HCT116 (cell line): ENCODE data around the gene MAPK10. TPM values are rescaled to one million over a fixed set of nuclear protein-coding genes. Genes with fewer than 3 reads are reported as not detected.

Experiments
- ATAC-seq: fragments of 200-7000 bp; cut with Tn5 transposase; 2 replicates; pipeline ENCODE4 v1.9.1; 2020; ENCODE audit warnings: mild to moderate bottlenecking, moderate library complexity
- BruUV-seq: library from RNA; stranded (reverse); fragments of 400-500 nt; replicated peaks from 2 replicates; lab custom pipeline; 2021; lab: Mats Ljungman, UMichigan
- CTCF ChIA-PET: fragments of 300-600 bp; sonication (Branson Sonifier 250); formaldehyde crosslinking; loops from one replicate; lab custom pipeline; 2021; ENCODE audit warnings: antibody characterized with exemption; lab: Charles Lee
- POLR2A ChIA-PET: fragments of 300-600, 350-600 bp; sonication (Branson Sonifier 250); formaldehyde crosslinking; loops from one replicate; lab custom pipeline; 2021; ENCODE audit warnings: antibody characterized with exemption; lab: Charles Lee
- RAD21 ChIA-PET, 2 experiments: fragments of 300-600 bp; sonication (Branson Sonifier 250); formaldehyde crosslinking; loops; one replicate each; lab custom pipeline; 2023; ENCODE audit warnings: low total read pairs in 2 of 2; ENCODE audit not compliant: uncharacterized antibody in 2 of 2, unreplicated experiment in 2 of 2, low non-redundant PET in 1 of 2; lab: Charles Lee
- DNase-seq: peaks from one replicate; pipeline ENCODE4 v3.0.0-alpha.2; 2010; ENCODE audit warnings: low read depth, low spot score
- H2AFZ ChIP-seq: fragments of 200-600 bp; shearing (Covaris generic), sonication (generic); 2 replicates; pipeline ENCODE4 v1.6.1; 2017; ENCODE audit warnings: low read depth, mixed run types, mixed read lengths, antibody characterized with exemption, low read length; ENCODE audit not compliant: poor library complexity, severe bottlenecking
- H3K27ac ChIP-seq: 2 replicates; pipeline ENCODE4 v1.5.1; 2012; ENCODE audit warnings: low read depth, low read length
- H3K27me3 ChIP-seq: fragments of 200-600 bp; sonication (generic); 2 replicates; pipeline ENCODE4 v1.6.1; 2016; ENCODE audit warnings: mixed run types, low read length, mixed read lengths; ENCODE audit not compliant: insufficient read depth
- H3K36me3 ChIP-seq, 2 experiments: fragments of 200-500 bp in 1 of 2; fragments of 200-600 bp in 1 of 2; sonication (Bioruptor generic) in 1 of 2; sonication (generic) in 1 of 2; 2 replicates each; pipeline versions ENCODE4 v1.5.1 to v1.6.1; 2014 to 2016; ENCODE audit warnings: low read length in 2 of 2, inconsistent platforms in 1 of 2, mixed read lengths in 1 of 2, mixed run types in 1 of 2; ENCODE audit not compliant: insufficient read depth in 2 of 2, control insufficient read depth in 1 of 2
- H3K4me1 ChIP-seq, 2 experiments: fragments of 200-600 bp in 1 of 2; sonication (generic) in 1 of 2; 2 replicates each; pipeline versions ENCODE4 v1.5.1 to v1.6.1; 2012 to 2017; ENCODE audit warnings: low read length in 2 of 2, inconsistent platforms in 1 of 2, mild to moderate bottlenecking in 1 of 2, mixed read lengths in 1 of 2, mixed run types in 1 of 2, moderate library complexity in 1 of 2; ENCODE audit not compliant: insufficient read depth in 2 of 2, control insufficient read depth in 1 of 2
- H3K4me2 ChIP-seq: fragments of 200-600 bp; sonication (generic); 2 replicates; pipeline ENCODE4 v1.6.1; 2017; ENCODE audit warnings: mixed run types, low read length, mixed read lengths
- H3K4me3 ChIP-seq, 2 experiments: fragments of 200-600 bp in 1 of 2; sonication (generic) in 1 of 2; replicated peaks in 1 of 2; 2 replicates each; pipeline ENCODE4 v1.5.1; 2011 to 2016; ENCODE audit warnings: low read length in 2 of 2, control low read depth in 1 of 2, low read depth in 1 of 2, mild to moderate bottlenecking in 1 of 2, mixed read lengths in 1 of 2, mixed run types in 1 of 2
- H3K79me2 ChIP-seq: fragments of 200-600 bp; sonication (generic); 2 replicates; pipeline ENCODE4 v1.6.1; 2017; ENCODE audit warnings: mild to moderate bottlenecking, mixed run types, low read length, moderate library complexity, mixed read lengths; ENCODE audit not compliant: insufficient read depth
- H3K9ac ChIP-seq: fragments of 200-600 bp; sonication (generic); 2 replicates; pipeline ENCODE4 v1.6.1; 2016; ENCODE audit warnings: low read length, mixed read lengths
- H3K9me2 ChIP-seq: fragments of 200-600 bp; sonication (generic), shearing (Covaris generic); 2 replicates; pipeline ENCODE4 v1.6.1; 2017; ENCODE audit warnings: mixed run types, mild to moderate bottlenecking, moderate library complexity; ENCODE audit not compliant: insufficient read depth
- H3K9me3 ChIP-seq, 2 experiments: fragments of 200-500 bp in 1 of 2; fragments of 200-600 bp in 1 of 2; sonication (Bioruptor generic) in 1 of 2; sonication (generic) in 1 of 2; 2 replicates each; pipeline ENCODE4 v1.6.1; 2014 to 2017; ENCODE audit warnings: low read length in 2 of 2, mixed read lengths in 2 of 2, inconsistent platforms in 1 of 2, low read depth in 1 of 2, mild to moderate bottlenecking in 1 of 2, mixed run types in 1 of 2, moderate library complexity in 1 of 2; ENCODE audit not compliant: control insufficient read depth in 1 of 2, insufficient read depth in 1 of 2
- H4K20me1 ChIP-seq: fragments of 200-600 bp; sonication (generic), shearing (Covaris generic); 2 replicates; pipeline ENCODE4 v1.6.1; 2017; ENCODE audit warnings: mixed run types, mild to moderate bottlenecking, moderate library complexity; ENCODE audit not compliant: insufficient read depth
- CBX3 ChIP-seq: IDR thresholded peaks from 2 replicates; pipeline ENCODE4 v1.6.1; 2012; ENCODE audit warnings: low read depth
- EZH2phosphoT487 ChIP-seq: fragments of 200-600 bp; IDR thresholded peaks from 2 replicates; pipeline ENCODE4 v1.6.1; 2018; ENCODE audit warnings: antibody characterized with exemption, borderline replicate concordance
- POLR2A ChIP-seq: IDR thresholded peaks from 2 replicates; pipeline ENCODE4 v1.7.0; 2011; ENCODE audit warnings: borderline replicate concordance; ENCODE audit not compliant: insufficient read depth, insufficient read length; ENCODE audit errors: extremely low read depth
- POLR2AphosphoS5 ChIP-seq: IDR thresholded peaks from 2 replicates; pipeline ENCODE4 v1.6.1; 2011; ENCODE audit warnings: mild to moderate bottlenecking, low read depth, low read length, moderate library complexity
- TCF7L2 ChIP-seq: IDR thresholded peaks from 2 replicates; pipeline ENCODE4 v1.7.0; 2011; ENCODE audit warnings: borderline replicate concordance, inconsistent platforms; ENCODE audit not compliant: insufficient read depth, insufficient read length; ENCODE audit errors: extremely low read depth
- YY1 ChIP-seq: IDR thresholded peaks from 2 replicates; pipeline ENCODE4 v1.6.1; 2011; ENCODE audit warnings: low read length, low read depth, moderate library complexity, mild to moderate bottlenecking; ENCODE audit not compliant: insufficient replicate concordance; ENCODE audit errors: extremely low read depth
- intact Hi-C: fragments of 100-400 bp; cut with micrococcal nuclease; formaldehyde crosslinking; loops from 2 replicates; pipeline ENCODE4 v1.10.0; 2022
- total RNA-seq: library from RNA; stranded (reverse); gene quantifications from one replicate; pipeline ENCODE4 v1.2.1, GENCODE V29; 2021; ENCODE audit not compliant: unreplicated experiment
- TF ChIP-seq, protein P1 (sequence below), 3 experiments: fragments of 200-600 bp in 1 of 3; sonication (generic) in 1 of 3; IDR thresholded peaks in 2 of 3; conservative IDR thresholded peaks in 1 of 3; 2 replicates each; pipeline ENCODE4 v1.5.1; 2012 to 2017; ENCODE audit warnings: low read depth in 2 of 3, low read length in 2 of 3, antibody characterized with exemption in 1 of 3, borderline replicate concordance in 1 of 3, control low read depth in 1 of 3, mild to moderate bottlenecking in 1 of 3, mixed read lengths in 1 of 3, mixed run types in 1 of 3, moderate library complexity in 1 of 3; ENCODE audit not compliant: insufficient read depth in 1 of 3
- TF ChIP-seq, protein P2 (sequence below): IDR thresholded peaks from 2 replicates; pipeline ENCODE4 v1.6.1; 2012
- TF ChIP-seq, protein P3 (sequence below): IDR thresholded peaks from 2 replicates; pipeline ENCODE4 v1.6.1; 2011; ENCODE audit warnings: mild to moderate bottlenecking, low read length, moderate library complexity; ENCODE audit not compliant: insufficient replicate concordance; ENCODE audit errors: extremely low read depth
- TF ChIP-seq, protein P4 (sequence below): IDR thresholded peaks from 2 replicates; pipeline ENCODE4 v1.6.1; 2012; ENCODE audit warnings: low read depth

MAPK10 gene
- total RNA-seq, 1 experiment from 2014 or later = 0.52 TPM

DNA sequence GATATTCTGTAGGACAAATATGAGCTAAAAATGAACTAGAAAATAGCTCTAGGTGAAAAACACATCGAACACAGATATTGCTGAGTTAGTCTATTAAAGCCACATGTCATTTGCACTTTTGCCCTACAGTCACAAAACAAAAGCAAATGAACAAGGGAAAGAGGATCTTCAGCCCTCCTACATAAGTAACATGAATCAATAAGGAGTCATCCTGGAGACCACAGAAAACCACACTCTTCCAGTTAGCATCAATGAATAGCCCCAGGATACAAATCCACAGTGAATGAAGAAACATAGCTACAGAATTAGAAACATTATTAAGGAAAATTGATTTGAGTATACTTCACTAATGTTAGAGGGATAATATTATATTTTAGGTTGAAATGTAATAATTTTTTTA lies 311.4 kb downstream of the MAPK10 start (continued):
- TF ChIP-seq, protein P1, sequence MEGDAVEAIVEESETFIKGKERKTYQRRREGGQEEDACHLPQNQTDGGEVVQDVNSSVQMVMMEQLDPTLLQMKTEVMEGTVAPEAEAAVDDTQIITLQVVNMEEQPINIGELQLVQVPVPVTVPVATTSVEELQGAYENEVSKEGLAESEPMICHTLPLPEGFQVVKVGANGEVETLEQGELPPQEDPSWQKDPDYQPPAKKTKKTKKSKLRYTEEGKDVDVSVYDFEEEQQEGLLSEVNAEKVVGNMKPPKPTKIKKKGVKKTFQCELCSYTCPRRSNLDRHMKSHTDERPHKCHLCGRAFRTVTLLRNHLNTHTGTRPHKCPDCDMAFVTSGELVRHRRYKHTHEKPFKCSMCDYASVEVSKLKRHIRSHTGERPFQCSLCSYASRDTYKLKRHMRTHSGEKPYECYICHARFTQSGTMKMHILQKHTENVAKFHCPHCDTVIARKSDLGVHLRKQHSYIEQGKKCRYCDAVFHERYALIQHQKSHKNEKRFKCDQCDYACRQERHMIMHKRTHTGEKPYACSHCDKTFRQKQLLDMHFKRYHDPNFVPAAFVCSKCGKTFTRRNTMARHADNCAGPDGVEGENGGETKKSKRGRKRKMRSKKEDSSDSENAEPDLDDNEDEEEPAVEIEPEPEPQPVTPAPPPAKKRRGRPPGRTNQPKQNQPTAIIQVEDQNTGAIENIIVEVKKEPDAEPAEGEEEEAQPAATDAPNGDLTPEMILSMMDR (IDR thresholded peaks at IDR 0.05 in 2 of 3, conservative IDR thresholded peaks at IDR 0.05 in 1 of 3; ENCODE audit: borderline replicate concordance in 1 of 3, insufficient read depth in 1 of 3, low read depth in 2 of 3, low read length in 2 of 3) = no peak
- TF ChIP-seq, protein P2, sequence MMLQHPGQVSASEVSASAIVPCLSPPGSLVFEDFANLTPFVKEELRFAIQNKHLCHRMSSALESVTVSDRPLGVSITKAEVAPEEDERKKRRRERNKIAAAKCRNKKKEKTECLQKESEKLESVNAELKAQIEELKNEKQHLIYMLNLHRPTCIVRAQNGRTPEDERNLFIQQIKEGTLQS = no peak
- TF ChIP-seq TCF7L2 (no peak), CBX3 (no peak)
- TF ChIP-seq, protein P3, sequence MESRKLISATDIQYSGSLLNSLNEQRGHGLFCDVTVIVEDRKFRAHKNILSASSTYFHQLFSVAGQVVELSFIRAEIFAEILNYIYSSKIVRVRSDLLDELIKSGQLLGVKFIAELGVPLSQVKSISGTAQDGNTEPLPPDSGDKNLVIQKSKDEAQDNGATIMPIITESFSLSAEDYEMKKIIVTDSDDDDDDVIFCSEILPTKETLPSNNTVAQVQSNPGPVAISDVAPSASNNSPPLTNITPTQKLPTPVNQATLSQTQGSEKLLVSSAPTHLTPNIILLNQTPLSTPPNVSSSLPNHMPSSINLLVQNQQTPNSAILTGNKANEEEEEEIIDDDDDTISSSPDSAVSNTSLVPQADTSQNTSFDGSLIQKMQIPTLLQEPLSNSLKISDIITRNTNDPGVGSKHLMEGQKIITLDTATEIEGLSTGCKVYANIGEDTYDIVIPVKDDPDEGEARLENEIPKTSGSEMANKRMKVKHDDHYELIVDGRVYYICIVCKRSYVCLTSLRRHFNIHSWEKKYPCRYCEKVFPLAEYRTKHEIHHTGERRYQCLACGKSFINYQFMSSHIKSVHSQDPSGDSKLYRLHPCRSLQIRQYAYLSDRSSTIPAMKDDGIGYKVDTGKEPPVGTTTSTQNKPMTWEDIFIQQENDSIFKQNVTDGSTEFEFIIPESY = no peak

DNA sequence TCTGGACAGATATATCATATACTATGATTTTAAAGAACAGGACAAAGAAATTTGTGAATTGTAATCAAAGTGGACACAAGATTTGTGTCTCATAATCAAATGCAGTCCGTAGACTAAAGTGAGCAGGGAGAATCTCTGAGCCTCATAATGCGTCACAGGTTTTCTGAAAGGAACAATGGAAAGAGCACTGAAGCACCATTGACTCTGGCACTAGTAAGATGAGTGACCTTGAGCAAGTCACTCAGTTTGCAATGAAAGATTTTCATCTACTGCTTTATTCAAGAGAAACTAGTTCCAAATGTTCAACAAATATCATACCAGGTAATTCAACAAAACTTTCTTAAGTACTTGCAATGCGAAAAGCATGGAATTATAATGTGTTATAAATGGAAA lies 315.3 kb downstream of the MAPK10 start:
- intact Hi-C loops = loop anchor here (1.0 to 10.0 kb wide), 3 partner anchors 248 to 960 kb away; no protein-coding TSS in a partner anchor
- CTCF ChIA-PET = interaction anchor here (1.0 to 6.5 kb wide), 6 partner anchors 10 to 960 kb away, joined by 3 to 61 read pairs (median 4); no protein-coding TSS in a partner anchor
- Histone ChIP-seq H3K9me2 (no peaks in the 10 kb centered on the region), H3K4me3 (no peak overlapping the region), H4K20me1 (no peaks in the 10 kb centered on the region), H3K79me2 (no peaks in the 10 kb centered on the region), H3K27me3 (no peaks in the 10 kb centered on the region), H3K36me3 (no peaks in the 10 kb centered on the region), H3K9me3 (no peaks in the 10 kb centered on the region), H3K27ac (no peak overlapping the region), H3K4me1 (peaks cover 0 to 4% of the 10 kb centered on the region in 2 experiments; a peak in 1 of 4 replicates), H3K9ac (no peak overlapping the region), H2AFZ (no peak overlapping the region), H3K4me2 (no peak overlapping the region)
- RAD21 ChIA-PET = interaction anchor here in 1 of 2 experiments (4.4 kb wide), 1 partner anchor 248 kb away, joined by 17 read pairs; no protein-coding TSS in a partner anchor
- no TSS peak for BruUV-seq
- TF ChIP-seq, protein P4, sequence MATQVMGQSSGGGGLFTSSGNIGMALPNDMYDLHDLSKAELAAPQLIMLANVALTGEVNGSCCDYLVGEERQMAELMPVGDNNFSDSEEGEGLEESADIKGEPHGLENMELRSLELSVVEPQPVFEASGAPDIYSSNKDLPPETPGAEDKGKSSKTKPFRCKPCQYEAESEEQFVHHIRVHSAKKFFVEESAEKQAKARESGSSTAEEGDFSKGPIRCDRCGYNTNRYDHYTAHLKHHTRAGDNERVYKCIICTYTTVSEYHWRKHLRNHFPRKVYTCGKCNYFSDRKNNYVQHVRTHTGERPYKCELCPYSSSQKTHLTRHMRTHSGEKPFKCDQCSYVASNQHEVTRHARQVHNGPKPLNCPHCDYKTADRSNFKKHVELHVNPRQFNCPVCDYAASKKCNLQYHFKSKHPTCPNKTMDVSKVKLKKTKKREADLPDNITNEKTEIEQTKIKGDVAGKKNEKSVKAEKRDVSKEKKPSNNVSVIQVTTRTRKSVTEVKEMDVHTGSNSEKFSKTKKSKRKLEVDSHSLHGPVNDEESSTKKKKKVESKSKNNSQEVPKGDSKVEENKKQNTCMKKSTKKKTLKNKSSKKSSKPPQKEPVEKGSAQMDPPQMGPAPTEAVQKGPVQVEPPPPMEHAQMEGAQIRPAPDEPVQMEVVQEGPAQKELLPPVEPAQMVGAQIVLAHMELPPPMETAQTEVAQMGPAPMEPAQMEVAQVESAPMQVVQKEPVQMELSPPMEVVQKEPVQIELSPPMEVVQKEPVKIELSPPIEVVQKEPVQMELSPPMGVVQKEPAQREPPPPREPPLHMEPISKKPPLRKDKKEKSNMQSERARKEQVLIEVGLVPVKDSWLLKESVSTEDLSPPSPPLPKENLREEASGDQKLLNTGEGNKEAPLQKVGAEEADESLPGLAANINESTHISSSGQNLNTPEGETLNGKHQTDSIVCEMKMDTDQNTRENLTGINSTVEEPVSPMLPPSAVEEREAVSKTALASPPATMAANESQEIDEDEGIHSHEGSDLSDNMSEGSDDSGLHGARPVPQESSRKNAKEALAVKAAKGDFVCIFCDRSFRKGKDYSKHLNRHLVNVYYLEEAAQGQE = no peak
- TF ChIP-seq POLR2AphosphoS5 (no peak), POLR2A (no peak), EZH2phosphoT487 (no peak), YY1 (no peak)
- DNase-seq (no peak), ATAC-seq (no peak)
- POLR2A ChIA-PET = no interaction called here
